GM12872 (cell line): ENCODE measurements around the gene IGFBP5.

Source experiments
- TF ChIP-seq, protein P1 (sequence below): IDR thresholded peaks from 3 replicates; pipeline ENCODE4 v1.5.1; 2011; ENCODE audit warnings: low read depth, mild to moderate bottlenecking, low read length, moderate library complexity; ENCODE audit not compliant: insufficient read depth

IGFBP5 gene

GRCh38 chr2:216736326-216736725 is 41.0 kb upstream of the IGFBP5 start:
- TF ChIP-seq, protein P1, sequence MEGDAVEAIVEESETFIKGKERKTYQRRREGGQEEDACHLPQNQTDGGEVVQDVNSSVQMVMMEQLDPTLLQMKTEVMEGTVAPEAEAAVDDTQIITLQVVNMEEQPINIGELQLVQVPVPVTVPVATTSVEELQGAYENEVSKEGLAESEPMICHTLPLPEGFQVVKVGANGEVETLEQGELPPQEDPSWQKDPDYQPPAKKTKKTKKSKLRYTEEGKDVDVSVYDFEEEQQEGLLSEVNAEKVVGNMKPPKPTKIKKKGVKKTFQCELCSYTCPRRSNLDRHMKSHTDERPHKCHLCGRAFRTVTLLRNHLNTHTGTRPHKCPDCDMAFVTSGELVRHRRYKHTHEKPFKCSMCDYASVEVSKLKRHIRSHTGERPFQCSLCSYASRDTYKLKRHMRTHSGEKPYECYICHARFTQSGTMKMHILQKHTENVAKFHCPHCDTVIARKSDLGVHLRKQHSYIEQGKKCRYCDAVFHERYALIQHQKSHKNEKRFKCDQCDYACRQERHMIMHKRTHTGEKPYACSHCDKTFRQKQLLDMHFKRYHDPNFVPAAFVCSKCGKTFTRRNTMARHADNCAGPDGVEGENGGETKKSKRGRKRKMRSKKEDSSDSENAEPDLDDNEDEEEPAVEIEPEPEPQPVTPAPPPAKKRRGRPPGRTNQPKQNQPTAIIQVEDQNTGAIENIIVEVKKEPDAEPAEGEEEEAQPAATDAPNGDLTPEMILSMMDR = no peak

- TF ChIP-seq, protein P1 = no peak
Observed at GRCh38 chr2:216735668-216736067, 40.3 kb upstream of the IGFBP5 start.

- TF ChIP-seq, protein P1 = no peak
Observed at GRCh38 chr2:216735086-216735485, 39.7 kb upstream of the IGFBP5 start.

- TF ChIP-seq, protein P1 = no peak
Observed at GRCh38 chr2:216733046-216733445, 37.7 kb upstream of the IGFBP5 start.

- TF ChIP-seq, protein P1 = no peak
Observed at GRCh38 chr2:216732334-216732733, 37.0 kb upstream of the IGFBP5 start.

DNA sequence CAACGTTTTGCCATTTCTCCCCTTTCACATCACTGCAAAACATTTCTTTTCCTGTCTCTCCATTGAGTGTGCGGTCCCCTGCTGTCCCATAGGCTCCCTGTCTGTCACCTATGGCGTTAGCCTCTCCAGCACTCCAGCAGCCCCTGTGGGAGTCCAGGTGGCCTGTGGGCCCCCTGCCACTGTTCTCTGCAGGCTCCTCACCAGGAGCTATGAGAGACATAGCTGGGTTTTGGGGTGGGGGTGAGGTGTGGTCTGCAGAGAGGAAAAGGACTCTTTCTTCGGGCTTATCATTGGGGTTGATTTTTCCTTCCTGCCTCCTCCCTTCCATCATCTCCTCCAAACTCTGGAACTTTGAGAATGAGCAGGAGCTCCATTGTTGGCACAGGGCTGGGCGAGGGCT is 36.1 kb upstream of the IGFBP5 start:
- TF ChIP-seq, protein P1 = no peak

- TF ChIP-seq, protein P1 = no peak
Observed at GRCh38 chr2:216730871-216731270, 35.5 kb upstream of the IGFBP5 start.

DNA sequence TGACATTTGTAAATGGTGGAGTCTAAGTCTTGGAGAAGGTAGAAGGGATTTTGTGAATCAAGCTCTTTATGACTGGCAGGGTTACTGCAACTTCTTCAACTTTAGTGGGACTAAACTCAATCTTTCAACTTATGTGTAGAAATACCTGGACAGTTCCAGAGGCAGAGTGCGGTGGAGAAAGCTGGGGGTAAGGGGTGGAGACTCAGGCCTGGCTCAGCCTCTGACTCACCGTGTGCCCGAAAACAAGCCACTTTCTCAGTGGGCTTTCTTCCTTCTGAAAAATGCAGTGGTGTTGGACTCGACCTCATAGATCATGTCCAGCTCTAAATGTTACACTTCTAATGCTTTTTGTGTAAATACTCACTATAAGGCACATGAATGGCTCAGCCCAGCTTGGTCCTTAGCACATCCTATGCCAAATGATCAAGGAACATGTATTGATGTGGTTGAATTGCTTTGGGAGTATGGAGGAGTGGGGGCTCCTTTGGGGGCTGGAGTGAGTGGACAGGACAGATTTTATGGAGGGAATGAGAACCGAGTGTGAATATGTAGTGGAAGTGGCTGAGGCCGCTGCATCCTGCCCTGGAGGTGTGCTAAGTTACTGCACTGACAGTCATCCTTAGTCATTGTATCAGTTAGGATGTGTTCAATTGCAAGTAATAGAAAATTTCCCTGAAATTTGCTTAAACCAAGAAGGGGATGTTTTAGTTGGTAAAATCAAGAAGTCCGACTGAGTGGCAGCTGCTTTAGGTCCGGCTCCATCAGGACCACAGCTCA is 32.2 kb upstream of the IGFBP5 start:
- TF ChIP-seq, protein P1 = no peak
